ENCODE results near the gene PHLPP2.

GRCh38 chr16:71707199-71707598 lies 17.3 kb downstream of the PHLPP2 start:
- TF ChIP-seq, protein P1, sequence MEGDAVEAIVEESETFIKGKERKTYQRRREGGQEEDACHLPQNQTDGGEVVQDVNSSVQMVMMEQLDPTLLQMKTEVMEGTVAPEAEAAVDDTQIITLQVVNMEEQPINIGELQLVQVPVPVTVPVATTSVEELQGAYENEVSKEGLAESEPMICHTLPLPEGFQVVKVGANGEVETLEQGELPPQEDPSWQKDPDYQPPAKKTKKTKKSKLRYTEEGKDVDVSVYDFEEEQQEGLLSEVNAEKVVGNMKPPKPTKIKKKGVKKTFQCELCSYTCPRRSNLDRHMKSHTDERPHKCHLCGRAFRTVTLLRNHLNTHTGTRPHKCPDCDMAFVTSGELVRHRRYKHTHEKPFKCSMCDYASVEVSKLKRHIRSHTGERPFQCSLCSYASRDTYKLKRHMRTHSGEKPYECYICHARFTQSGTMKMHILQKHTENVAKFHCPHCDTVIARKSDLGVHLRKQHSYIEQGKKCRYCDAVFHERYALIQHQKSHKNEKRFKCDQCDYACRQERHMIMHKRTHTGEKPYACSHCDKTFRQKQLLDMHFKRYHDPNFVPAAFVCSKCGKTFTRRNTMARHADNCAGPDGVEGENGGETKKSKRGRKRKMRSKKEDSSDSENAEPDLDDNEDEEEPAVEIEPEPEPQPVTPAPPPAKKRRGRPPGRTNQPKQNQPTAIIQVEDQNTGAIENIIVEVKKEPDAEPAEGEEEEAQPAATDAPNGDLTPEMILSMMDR (IDR thresholded peaks at IDR 0.05): no peak
- TF ChIP-seq POLR2A (IDR thresholded peaks at IDR 0.05): no peak

Measured in esophagus squamous epithelium (tissue), 4 donors.